Endothelial cell of umbilical vein (primary cell): ENCODE results near the gene PLXND1. TPM values are rescaled to one million over a fixed set of nuclear protein-coding genes. Genes with fewer than 3 reads are reported as not detected.

Source experiments
- BruUV-seq: library from RNA; stranded (reverse); fragments of 400-500 nt; replicated peaks from 2 replicates; lab custom pipeline; 2021; lab: Mats Ljungman, UMichigan
- CTCF ChIA-PET: fragments of 300-600, 350-600 bp; sonication (Branson Sonifier 250); formaldehyde crosslinking; loops from one replicate; lab custom pipeline; 2021; ENCODE audit warnings: antibody characterized with exemption, inconsistent platforms; lab: Charles Lee
- POLR2A ChIA-PET: fragments of 300-600, 350-600 bp; sonication (Branson Sonifier 250); formaldehyde crosslinking; loops from one replicate; lab custom pipeline; 2021; ENCODE audit warnings: antibody characterized with exemption, inconsistent platforms; lab: Charles Lee
- DNase-seq: peaks from one replicate; pipeline ENCODE4 v3.0.0-alpha.2; 2011; ENCODE audit warnings: low read depth, low spot score
- FAIRE-seq: peaks from 2 replicates; lab custom pipeline; 2011; peaks lifted over from hg19 to GRCh38; lab: Jason Lieb, UNC
- H2AFZ ChIP-seq: 2 replicates; pipeline ENCODE4 v1.6.0; 2012; ENCODE audit warnings: low read depth, low read length, control low read depth, inconsistent platforms
- H3K27ac ChIP-seq: 2 replicates; pipeline ENCODE4 v1.5.1; 2011; ENCODE audit warnings: low read depth, mild to moderate bottlenecking, control low read depth, low read length, moderate library complexity; ENCODE audit not compliant: insufficient read depth
- H3K27me3 ChIP-seq, 2 experiments: 2 replicates each; pipeline versions ENCODE4 v1.6.0 to v1.6.1; 2011; ENCODE audit warnings: low read length in 2 of 2, mixed read lengths in 1 of 2; ENCODE audit not compliant: control insufficient read depth in 2 of 2, insufficient read depth in 2 of 2
- H3K36me3 ChIP-seq, 2 experiments: 2 replicates in 1 of 2; 3 replicates in 1 of 2; pipeline ENCODE4 v1.5.1; 2011; ENCODE audit warnings: low read length in 2 of 2, mild to moderate bottlenecking in 1 of 2, moderate library complexity in 1 of 2; ENCODE audit not compliant: control insufficient read depth in 2 of 2, insufficient read depth in 2 of 2; ENCODE audit errors: extremely low read depth in 1 of 2
- H3K4me1 ChIP-seq: 3 replicates; pipeline ENCODE4 v1.5.1; 2011; ENCODE audit warnings: mild to moderate bottlenecking, low read length; ENCODE audit not compliant: control insufficient read depth, insufficient read depth; ENCODE audit errors: extremely low read depth
- H3K4me2 ChIP-seq: 2 replicates; pipeline ENCODE4 v1.6.1; 2011; ENCODE audit warnings: low read length, control low read depth, mixed read lengths; ENCODE audit not compliant: insufficient read depth
- H3K4me3 ChIP-seq, 3 experiments: fragments of 200-600 bp in 1 of 3; sonication (generic), shearing (Covaris generic) in 1 of 3; replicated peaks in 1 of 3; 2 replicates each; pipeline ENCODE4 v1.5.1; 2011 to 2016; ENCODE audit warnings: control low read depth in 3 of 3, low read length in 3 of 3, mild to moderate bottlenecking in 2 of 3, inconsistent platforms in 1 of 3, low read depth in 1 of 3, moderate library complexity in 1 of 3; ENCODE audit not compliant: insufficient read depth in 1 of 3
- H3K79me2 ChIP-seq: 2 replicates; pipeline ENCODE4 v1.6.0; 2012; ENCODE audit warnings: low read length, inconsistent platforms; ENCODE audit not compliant: control insufficient read depth, insufficient read depth
- H3K9ac ChIP-seq: replicated peaks from 2 replicates; pipeline ENCODE3; 2011; ENCODE audit warnings: low read length, control low read depth; ENCODE audit not compliant: insufficient read depth; ENCODE audit errors: extremely low read depth
- H3K9me1 ChIP-seq: replicated peaks from 3 replicates; pipeline ENCODE4 v1.6.0; 2011; ENCODE audit warnings: mild to moderate bottlenecking, low read length; ENCODE audit not compliant: control insufficient read depth, insufficient read depth; ENCODE audit errors: extremely low read depth
- H3K9me3 ChIP-seq: replicated peaks from 2 replicates; pipeline ENCODE4 v1.5.1; 2012; ENCODE audit warnings: low read length, inconsistent platforms; ENCODE audit not compliant: control insufficient read depth, insufficient read depth
- H4K20me1 ChIP-seq: replicated peaks from 2 replicates; pipeline ENCODE3; 2011; ENCODE audit warnings: mild to moderate bottlenecking, low read length; ENCODE audit not compliant: control insufficient read depth, insufficient read depth; ENCODE audit errors: extremely low read depth
- EZH2 ChIP-seq: IDR thresholded peaks from 2 replicates; pipeline ENCODE4 v1.6.1; 2012; ENCODE audit warnings: borderline replicate concordance, low read depth, mild to moderate bottlenecking, moderate library complexity, low read length, inconsistent platforms; ENCODE audit not compliant: severe bottlenecking
- FOS ChIP-seq: IDR thresholded peaks from 2 replicates; pipeline ENCODE4 v1.6.1; 2011; ENCODE audit warnings: mild to moderate bottlenecking, low read length, moderate library complexity, borderline replicate concordance; ENCODE audit not compliant: insufficient read depth
- GATA2 ChIP-seq: IDR thresholded peaks from 2 replicates; pipeline ENCODE4 v1.7.0; 2011; ENCODE audit warnings: low read depth, mild to moderate bottlenecking, moderate library complexity, mixed read lengths, low read length; ENCODE audit not compliant: insufficient read length, insufficient read depth
- JUN ChIP-seq: IDR thresholded peaks from 2 replicates; pipeline ENCODE4 v1.6.1; 2011; ENCODE audit warnings: borderline replicate concordance, low read depth; ENCODE audit not compliant: insufficient read length, insufficient read depth
- MYC ChIP-seq: IDR thresholded peaks from one replicate; pipeline ENCODE4 v1.6.1; 2011; ENCODE audit warnings: mild to moderate bottlenecking, low read depth, low read length
- POLR2A ChIP-seq: IDR thresholded peaks from 2 replicates; pipeline ENCODE4 v1.6.1; 2012; ENCODE audit warnings: low read depth, mild to moderate bottlenecking, control low read depth, low read length
- POLR2AphosphoS5 ChIP-seq: IDR thresholded peaks from 2 replicates; pipeline ENCODE4 v1.6.1; 2012; ENCODE audit warnings: low read depth, mild to moderate bottlenecking, control low read depth, low read length, moderate library complexity; ENCODE audit not compliant: insufficient read depth
- dilution Hi-C: fragments of 300-500 bp; cut with MboI; formaldehyde crosslinking; loops from one replicate; pipeline ENCODE4 v1.15.0; 2019; ENCODE audit warnings: low sequenced_read_pairs; ENCODE audit not compliant: extremely low pct_ligation_motif_present
- intact Hi-C: fragments of 100-400 bp; cut with micrococcal nuclease; formaldehyde crosslinking; loops from one replicate; pipeline ENCODE4 v1.10.0; 2022
- polyA plus RNA-seq, 4 experiments: library from polyadenylated mRNA; depleted of rRNA in 3 of 4; stranded (reverse) in 3 of 4; unstranded in 1 of 4; fragments of >200 nt; gene quantifications; 2 replicates each; pipeline versions ENCODE4 v1.2.1 to v1.2.3, GENCODE V29; 2011 to 2012; ENCODE audit warnings: missing spikeins in 1 of 4
- total RNA-seq: library from RNA; stranded (reverse); gene quantifications from 2 replicates; pipeline ENCODE4 v1.2.3, GENCODE V29; 2021
- TF ChIP-seq, protein P1 (sequence below), 2 donors: IDR thresholded peaks; 1 replicate in 1 of 2; 2 replicates in 1 of 2; pipeline ENCODE4 v1.5.1; 2011; ENCODE audit warnings: low read length in 2 of 2, mild to moderate bottlenecking in 2 of 2, moderate library complexity in 2 of 2, control low read depth in 1 of 2, inconsistent platforms in 1 of 2, low read depth in 1 of 2; ENCODE audit not compliant: insufficient read depth in 1 of 2; ENCODE audit errors: extremely low read depth in 1 of 2
- TF ChIP-seq, protein P2 (sequence below): IDR thresholded peaks from 2 replicates; pipeline ENCODE4 v1.6.1; 2011; ENCODE audit not compliant: insufficient read depth, insufficient read length

Gene PLXND1
- total and polyA plus RNA-seq, 2 donors (not counting 3 experiments of a cell fraction or from before 2014, with no cell fraction given): 300 to 834 TPM

DNA sequence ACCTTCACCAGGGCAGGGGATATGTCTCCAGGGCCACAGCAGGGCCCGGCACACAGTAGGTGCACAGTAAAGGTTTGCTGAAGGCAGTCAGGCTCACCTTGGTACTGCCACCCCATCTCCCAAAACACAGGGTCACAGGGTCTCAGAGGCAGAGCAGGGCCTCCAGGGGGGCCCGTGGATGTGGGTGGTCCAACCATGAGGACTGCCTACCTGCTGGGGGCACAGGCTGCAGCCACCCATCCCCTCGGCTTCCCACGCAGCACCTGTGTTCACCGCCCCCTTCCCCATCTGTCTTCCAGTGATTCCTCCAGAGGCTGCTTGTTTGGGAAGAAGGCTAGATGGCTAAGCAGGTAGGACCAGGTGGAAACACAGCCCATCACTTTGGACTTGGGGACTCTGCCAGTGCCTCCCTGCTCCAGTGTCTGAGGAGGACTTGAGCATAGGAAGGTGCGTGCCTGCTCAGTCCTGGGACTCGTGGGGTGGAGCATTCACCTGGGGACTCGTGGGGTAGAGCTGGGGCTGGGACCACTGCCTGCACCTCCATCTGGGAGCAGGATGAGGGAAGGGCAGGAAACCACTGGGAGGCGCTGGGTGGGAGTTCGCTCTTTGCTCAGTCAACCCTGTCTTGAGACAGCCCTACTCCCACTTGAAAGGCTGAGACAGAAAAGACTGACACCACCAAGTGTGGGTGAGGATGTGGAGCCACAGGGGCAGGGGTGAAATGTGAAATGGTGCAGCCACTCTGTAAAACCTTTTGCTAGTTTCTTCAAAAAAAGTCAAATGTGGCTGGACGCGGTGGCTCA, 18.8 kb upstream of the PLXND1 start:
- BruUV-seq: TSS peak; percentile 48
- Histone ChIP-seq H4K20me1 (no peaks in the 10 kb centered on the region), H3K27me3 (no peaks in the 10 kb centered on the region), H3K9me1 (no peaks in the 10 kb centered on the region), H2AFZ (no peak overlapping the region), H3K79me2 (no peaks in the 10 kb centered on the region), H3K27ac (peak overlapping the region; percentile 96), H3K4me3 (no peak overlapping the region), H3K36me3 (no peaks in the 10 kb centered on the region), H3K9ac (peak overlapping the region; percentile 27), H3K4me1 (peaks cover 70% of the 10 kb centered on the region), H3K9me3 (no peaks in the 10 kb centered on the region), H3K4me2 (no peak overlapping the region)
- DNase-seq (peak; percentile 52), FAIRE-seq (no peak)
- dilution Hi-C loops (no loop called here), intact Hi-C loops (loop anchor here (10.0 kb wide), 2 partner anchors 240 to 470 kb away; no protein-coding TSS in a partner anchor)
- CTCF ChIA-PET: interaction anchor here (1.0 to 4.4 kb wide), 8 partner anchors 13 to 242 kb away, joined by 3 to 57 read pairs (median 7); partner anchors contain the start of gene PLXND1
- POLR2A ChIA-PET: interaction anchor here (0.7 to 1.0 kb wide), 2 partner anchors 15 to 29 kb away, joined by 3 to 5 read pairs; no protein-coding TSS in a partner anchor
- TF ChIP-seq, protein P1, sequence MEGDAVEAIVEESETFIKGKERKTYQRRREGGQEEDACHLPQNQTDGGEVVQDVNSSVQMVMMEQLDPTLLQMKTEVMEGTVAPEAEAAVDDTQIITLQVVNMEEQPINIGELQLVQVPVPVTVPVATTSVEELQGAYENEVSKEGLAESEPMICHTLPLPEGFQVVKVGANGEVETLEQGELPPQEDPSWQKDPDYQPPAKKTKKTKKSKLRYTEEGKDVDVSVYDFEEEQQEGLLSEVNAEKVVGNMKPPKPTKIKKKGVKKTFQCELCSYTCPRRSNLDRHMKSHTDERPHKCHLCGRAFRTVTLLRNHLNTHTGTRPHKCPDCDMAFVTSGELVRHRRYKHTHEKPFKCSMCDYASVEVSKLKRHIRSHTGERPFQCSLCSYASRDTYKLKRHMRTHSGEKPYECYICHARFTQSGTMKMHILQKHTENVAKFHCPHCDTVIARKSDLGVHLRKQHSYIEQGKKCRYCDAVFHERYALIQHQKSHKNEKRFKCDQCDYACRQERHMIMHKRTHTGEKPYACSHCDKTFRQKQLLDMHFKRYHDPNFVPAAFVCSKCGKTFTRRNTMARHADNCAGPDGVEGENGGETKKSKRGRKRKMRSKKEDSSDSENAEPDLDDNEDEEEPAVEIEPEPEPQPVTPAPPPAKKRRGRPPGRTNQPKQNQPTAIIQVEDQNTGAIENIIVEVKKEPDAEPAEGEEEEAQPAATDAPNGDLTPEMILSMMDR (IDR thresholded peaks at IDR 0.05; ENCODE audit: extremely low read depth in 1 of 2, insufficient read depth in 1 of 2, low read depth in 1 of 2, low read length in 2 of 2): peak; percentile 20 to 51
- no peak for TF ChIP-seq POLR2A
- no peak for TF ChIP-seq GATA2
- no peak for TF ChIP-seq EZH2
- no peak for TF ChIP-seq FOS
- no peak for TF ChIP-seq POLR2AphosphoS5
- TF ChIP-seq, protein P2, sequence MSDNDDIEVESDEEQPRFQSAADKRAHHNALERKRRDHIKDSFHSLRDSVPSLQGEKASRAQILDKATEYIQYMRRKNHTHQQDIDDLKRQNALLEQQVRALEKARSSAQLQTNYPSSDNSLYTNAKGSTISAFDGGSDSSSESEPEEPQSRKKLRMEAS: no peak
- TF ChIP-seq MYC: no peak
- TF ChIP-seq JUN: no peak
